HepG2 (cell line): ENCODE data around the gene NAPB. TPM values are rescaled to one million over a fixed set of nuclear protein-coding genes. Genes with fewer than 3 reads are reported as not detected.

ENCODE experiments used
- AHDC1 ChIP-seq: sonication (generic); formaldehyde crosslinking; IDR thresholded peaks from 2 replicates; pipeline ENCODE4 v1.5.1; 2020; ENCODE audit warnings: mild to moderate bottlenecking, missing genetic modification reagents, borderline replicate concordance
- ERF ChIP-seq: IDR thresholded peaks from 2 replicates; pipeline ENCODE4 v1.6.1; 2018; ENCODE audit warnings: missing biosample characterization, missing genetic modification reagents
- IKZF5 ChIP-seq: IDR thresholded peaks from 2 replicates; pipeline ENCODE4 v1.6.1; 2018; ENCODE audit warnings: missing genetic modification reagents, mild to moderate bottlenecking, missing compliant biosample characterization
- MTA1 ChIP-seq: sonication (generic); formaldehyde crosslinking; IDR thresholded peaks from 2 replicates; pipeline ENCODE4 v1.4.0; 2020; ENCODE audit warnings: missing genetic modification reagents, mild to moderate bottlenecking, borderline replicate concordance
- NBN ChIP-seq: fragments of 450-650 bp; conservative IDR thresholded peaks from 2 replicates; pipeline ENCODE4 v1.6.1; 2017
- NR2F2 ChIP-seq: IDR thresholded peaks from 2 replicates; pipeline ENCODE4 v1.6.1; 2012; ENCODE audit warnings: low read depth, inconsistent platforms, borderline replicate concordance
- RNF2 ChIP-seq: fragments of 450-650 bp; conservative IDR thresholded peaks from 2 replicates; pipeline ENCODE4 v1.6.1; 2016; ENCODE audit warnings: low read depth
- TBX2 ChIP-seq: sonication (generic); formaldehyde crosslinking; IDR thresholded peaks from 2 replicates; pipeline ENCODE4 v1.5.0; 2020; ENCODE audit warnings: missing genetic modification reagents, mild to moderate bottlenecking, borderline replicate concordance
- ZNF253 ChIP-seq: sonication (generic); formaldehyde crosslinking; IDR thresholded peaks from 2 replicates; pipeline ENCODE4 v1.8.0; 2022; ENCODE audit warnings: mild to moderate bottlenecking, missing genetic modification reagents, borderline replicate concordance
- ZNF407 ChIP-seq: sonication (generic); formaldehyde crosslinking; IDR thresholded peaks from one replicate; pipeline ENCODE4 v1.5.1; 2020; ENCODE audit warnings: mild to moderate bottlenecking, missing genetic modification reagents; ENCODE audit errors: not compliant biosample characterization
- ZNF430 ChIP-seq: sonication (generic); formaldehyde crosslinking; IDR thresholded peaks from 2 replicates; pipeline ENCODE4 v1.9.0; 2021; ENCODE audit warnings: mild to moderate bottlenecking, missing genetic modification reagents
- ZNF777 ChIP-seq: sonication (generic); formaldehyde crosslinking; IDR thresholded peaks from 2 replicates; pipeline ENCODE4 v1.4.0; 2020; ENCODE audit warnings: missing genetic modification reagents
- ZNF788 ChIP-seq: sonication (generic); formaldehyde crosslinking; IDR thresholded peaks from 2 replicates; pipeline ENCODE4 v1.5.0; 2020; ENCODE audit warnings: mild to moderate bottlenecking, missing genetic modification reagents, borderline replicate concordance
- polyA plus RNA-seq, 8 experiments: library from polyadenylated mRNA; depleted of rRNA in 3 of 8; stranded (reverse) in 7 of 8; unstranded in 1 of 8; fragments of >200 nt; fragmentation: Illumina TruSeq in 4 of 8; extraction: Trizol in 4 of 8; gene quantifications; 2 replicates each; pipeline versions ENCODE4 v1.2.1 to v1.2.3, GENCODE V29; 2011 to 2016; ENCODE audit warnings: low read depth in 4 of 8, missing spikeins in 1 of 8, mixed read lengths in 1 of 8; ENCODE audit not compliant: insufficient read depth in 1 of 8
- total RNA-seq, 5 experiments: library from RNA; depleted of rRNA; stranded (reverse); fragments of >200 nt; fragmentation: Illumina TruSeq; extraction: Trizol; gene quantifications; 2 replicates each; pipeline ENCODE4 v1.2.3, GENCODE V29; 2016; ENCODE audit warnings: low read depth in 1 of 5

Gene NAPB
- total and polyA plus RNA-seq, 2 of the 13 experiments (the other 11 are each of a cell fraction or from before 2014, with no cell fraction given), result 15.2 to 16.1 TPM

GRCh38 chr20:23435626-23436539 lies 14.6 kb upstream of the NAPB start (continued):
- peak; percentile 46 for TF ChIP-seq ZNF407 (CRISPR knock-in tag)
- TF ChIP-seq NR2F2, result peak; percentile 37
- no peak for TF ChIP-seq NBN
- TF ChIP-seq IKZF5, result no peak
- peak; percentile 65; the same call in 1 of the 2 replicates for TF ChIP-seq ZNF788 (CRISPR knock-in tag)
- peak; percentile 45; the same call in 1 of the 2 replicates for TF ChIP-seq ERF (CRISPR knock-in tag)
- no peak for TF ChIP-seq ZNF430 (CRISPR knock-in tag)
- TF ChIP-seq ZNF777 (CRISPR knock-in tag), result no peak
- TF ChIP-seq ZNF253 (CRISPR knock-in tag), result no peak
- TF ChIP-seq MTA1, result peak; percentile 85; the same call in 1 of the 2 replicates
- TF ChIP-seq RNF2, result no peak
- TF ChIP-seq TBX2 (CRISPR knock-in tag), result peak; percentile 69; the same call in 1 of the 2 replicates
- no peak for TF ChIP-seq AHDC1
